C1 segment of cervical spinal cord (tissue), 14 donors: ENCODE measurements around the gene ZNF324.
A peak's percentile ranks its signal among the peaks of the same experiment; 100 is the strongest.
"Not testable (repeated sequence)": the region's sequence is repeated elsewhere in the genome, so short reads cannot be mapped to it uniquely, and the experiment has no call there.

Source experiments
- DNase-seq, 14 donors: peaks; one replicate each; lab custom pipeline; 2025; lab: John Stamatoyannopoulos, UW

ZNF324 gene

GRCh38 chr19:58499021-58499927, 32.4 kb downstream of the ZNF324 start:
- DNase-seq: peak; percentile 77 to 100 (median 96)

GRCh38 chr19:58500242-58500641, 33.4 kb downstream of the ZNF324 start:
- DNase-seq: no peak

- DNase-seq: not testable (repeated sequence)
These were observed 40.8 kb downstream of the ZNF324 start for GRCh38 chr19:58507602-58508223.

- DNase-seq: no peak
These were observed 42.8 kb downstream of the ZNF324 start for GRCh38 chr19:58509731-58510083.

GRCh38 chr19:58510084-58510862, 43.4 kb downstream of the ZNF324 start:
- no peak for DNase-seq

- DNase-seq: no peak
These were observed 44.7 kb downstream of the ZNF324 start, which contains the start of gene SLC27A5 for GRCh38 chr19:58511353-58512208. TSS of gene SLC27A5 (minus strand) at chr19:58511992. CDS start at chr19:58511955, 37 bp downstream.

GRCh38 chr19:58513213-58513693, 46.4 kb downstream of the ZNF324 start:
- no peak for DNase-seq

GRCh38 chr19:58513694-58514563, 47.0 kb downstream of the ZNF324 start:
- DNase-seq: peak in 13 of 14 donors; percentile 7 to 78 (median 55)

GRCh38 chr19:58514564-58515022, 47.7 kb downstream of the ZNF324 start:
- DNase-seq: no peak

- no peak for DNase-seq
These were observed 48.4 kb downstream of the ZNF324 start for GRCh38 chr19:58515259-58515658.

- no peak for DNase-seq
These were observed 49.5 kb downstream of the ZNF324 start for GRCh38 chr19:58516246-58516836.

GRCh38 chr19:58516964-58517833, 50.3 kb downstream of the ZNF324 start:
- no peak for DNase-seq

GRCh38 chr19:58518256-58519086, 51.6 kb downstream of the ZNF324 start:
- no peak for DNase-seq

GRCh38 chr19:58519087-58519354, 52.1 kb downstream of the ZNF324 start:
- DNase-seq: peak in 11 of 14 donors; percentile 25 to 71 (median 48)

GRCh38 chr19:58519355-58520256, 52.7 kb downstream of the ZNF324 start, which contains the start of gene ZBTB45:
TSS of gene ZBTB45 (minus strand) at chr19:58519810. CDS start at chr19:58517673, 2,137 bp downstream.
- DNase-seq: peak; percentile 66 to 96 (median 89)

GRCh38 chr19:58520257-58520599, 53.3 kb downstream of the ZNF324 start:
- no peak for DNase-seq

- DNase-seq: no peak
These were observed 54.8 kb downstream of the ZNF324 start for GRCh38 chr19:58521651-58522050.
